GM23338 (cell line): ENCODE measurements around the gene NOL9. TPM values are rescaled to one million over a fixed set of nuclear protein-coding genes. Genes with fewer than 3 reads are reported as not detected.

Experiments used
- ATAC-seq: fragments of 200-7000 bp; cut with Tn5 transposase; 3 replicates; pipeline ENCODE4 v1.9.1; 2020
- DNase-seq: peaks from one replicate; pipeline ENCODE4 v3.0.0-alpha.2; 2015; ENCODE audit warnings: low spot score
- H2AFZ ChIP-seq: fragments of 200-600 bp; sonication (generic); 2 replicates; pipeline ENCODE4 v1.8.0; 2016; ENCODE audit warnings: antibody characterized with exemption, mild to moderate bottlenecking, moderate library complexity
- H3F3A ChIP-seq: fragments of 200-600 bp; sonication (generic); replicated peaks from 2 replicates; pipeline ENCODE4 v1.8.0; 2017; ENCODE audit warnings: antibody characterized with exemption, mixed run types, low read depth
- H3K27ac ChIP-seq: fragments of 200-600 bp; sonication (generic); 2 replicates; pipeline ENCODE4 v1.6.1; 2016; ENCODE audit warnings: low read depth
- H3K27me3 ChIP-seq: fragments of 200-600 bp; sonication (generic); 2 replicates; pipeline ENCODE4 v1.8.0; 2016; ENCODE audit warnings: mild to moderate bottlenecking, mixed run types, moderate library complexity; ENCODE audit not compliant: insufficient read depth
- H3K36me3 ChIP-seq: fragments of 200-600 bp; sonication (generic); 2 replicates; pipeline ENCODE4 v1.8.0; 2016; ENCODE audit warnings: mild to moderate bottlenecking; ENCODE audit not compliant: insufficient read depth
- H3K4me1 ChIP-seq: fragments of 200-600 bp; sonication (generic); 2 replicates; pipeline ENCODE4 v1.8.0; 2016; ENCODE audit warnings: mild to moderate bottlenecking, moderate library complexity; ENCODE audit not compliant: insufficient read depth
- H3K4me2 ChIP-seq: fragments of 200-600 bp; sonication (generic); 2 replicates; pipeline ENCODE4 v1.7.1; 2017; ENCODE audit warnings: mixed run types
- H3K4me3 ChIP-seq: fragments of 200-600 bp; sonication (generic); 2 replicates; pipeline ENCODE4 v1.6.1; 2016; ENCODE audit warnings: mixed run types
- H3K79me2 ChIP-seq: fragments of 200-600 bp; sonication (generic); replicated peaks from 2 replicates; pipeline ENCODE4 v1.8.0; 2017; ENCODE audit warnings: mild to moderate bottlenecking; ENCODE audit not compliant: insufficient read depth
- H3K9me2 ChIP-seq: fragments of 200-600 bp; sonication (generic); 2 replicates; pipeline ENCODE4 v1.8.0; 2017; ENCODE audit not compliant: insufficient read depth
- H4K20me1 ChIP-seq: fragments of 200-600 bp; sonication (generic); replicated peaks from 2 replicates; pipeline ENCODE4 v1.8.0; 2017; ENCODE audit warnings: mild to moderate bottlenecking; ENCODE audit not compliant: insufficient read depth
- H3K27ac Mint-ChIP-seq: 2 replicates; pipeline ENCODE4 v1.8.0; 2020; ENCODE audit warnings: inconsistent platforms, mild to moderate bottlenecking, moderate library complexity, mixed read lengths
- H3K27me3 Mint-ChIP-seq: 3 replicates; pipeline ENCODE4 v1.8.0; 2022; ENCODE audit warnings: low read depth, mild to moderate bottlenecking, moderate library complexity, mixed read lengths, inconsistent platforms; ENCODE audit not compliant: insufficient read depth, poor library complexity
- H3K36me3 Mint-ChIP-seq: 3 replicates; pipeline ENCODE4 v1.8.0; 2021; ENCODE audit warnings: low read depth, mild to moderate bottlenecking, inconsistent platforms, moderate library complexity, mixed read lengths
- H3K4me1 Mint-ChIP-seq: 3 replicates; pipeline ENCODE4 v1.8.0; 2020; ENCODE audit warnings: mild to moderate bottlenecking, inconsistent platforms, mixed read lengths
- H3K4me3 Mint-ChIP-seq: 3 replicates; pipeline ENCODE4 v1.8.0; 2021; ENCODE audit warnings: moderate library complexity, mild to moderate bottlenecking, inconsistent platforms, mixed read lengths
- H3K9me3 Mint-ChIP-seq: 3 replicates; pipeline ENCODE4 v1.8.0; 2020; ENCODE audit warnings: moderate library complexity, mild to moderate bottlenecking, inconsistent platforms, mixed read lengths
- CREB1 ChIP-seq: fragments of 250-450 bp; sonication (Bioruptor Pico); IDR thresholded peaks from 2 replicates; pipeline ENCODE4 v1.5.0; 2020; ENCODE audit warnings: low read depth, mild to moderate bottlenecking, moderate library complexity
- EZH2 ChIP-seq: fragments of 200-600 bp; sonication (generic); IDR thresholded peaks from one replicate; pipeline ENCODE4 v1.8.0; 2017; ENCODE audit warnings: antibody characterized with exemption, mild to moderate bottlenecking, low read depth; ENCODE audit not compliant: unreplicated experiment
- JUNB ChIP-seq: IDR thresholded peaks from one replicate; pipeline ENCODE4 v1.6.1; 2016; ENCODE audit warnings: antibody characterized with exemption; ENCODE audit not compliant: unreplicated experiment
- ZNF331 ChIP-seq: fragments of 250-450 bp; sonication (Bioruptor Pico); IDR thresholded peaks from 2 replicates; pipeline ENCODE4 v1.5.0; 2020; ENCODE audit warnings: low read depth, mild to moderate bottlenecking, moderate library complexity
- polyA plus RNA-seq: library from polyadenylated mRNA; unstranded; fragments of >200 nt; fragmentation: Nextera tagmentation; extraction: Ambion mirVana; gene quantifications from 2 replicates; pipeline ENCODE4 v1.2.1, GENCODE V29; 2016
- total RNA-seq: library from RNA; depleted of rRNA; stranded (reverse); fragments of >200 nt; shearing (Covaris generic); gene quantifications from 2 replicates; pipeline ENCODE4 v1.2.3, GENCODE V29; 2014
- TF ChIP-seq, protein P1 (sequence below): IDR thresholded peaks from one replicate; pipeline ENCODE4 v1.6.1; 2018; ENCODE audit warnings: antibody characterized with exemption; ENCODE audit not compliant: unreplicated experiment
- TF ChIP-seq, protein P2 (sequence below): IDR thresholded peaks from 2 replicates; pipeline ENCODE4 v1.6.1; 2016; ENCODE audit warnings: antibody characterized with exemption
- TF ChIP-seq, protein P3 (sequence below): fragments of 250-450 bp; sonication (Bioruptor Pico); IDR thresholded peaks from 2 replicates; pipeline ENCODE4 v1.5.0; 2020; ENCODE audit warnings: mild to moderate bottlenecking, moderate library complexity
- TF ChIP-seq, protein P4 (sequence below), 2 experiments: fragments of 200-600 bp in 1 of 2; sonication (generic) in 1 of 2; conservative IDR thresholded peaks; 2 replicates each; pipeline versions ENCODE4 v1.5.1 to v1.6.1; 2016 to 2017; ENCODE audit warnings: antibody characterized with exemption in 2 of 2, low read depth in 2 of 2, mild to moderate bottlenecking in 2 of 2, moderate library complexity in 1 of 2

NOL9 gene
- total and polyA plus RNA-seq, 2 experiments from 2014 or later, result 13.2 to 48.5 TPM

GRCh38 chr1:6592441-6592840 lies 38.1 kb upstream of the NOL9 start (continued):
- TF ChIP-seq, protein P1, sequence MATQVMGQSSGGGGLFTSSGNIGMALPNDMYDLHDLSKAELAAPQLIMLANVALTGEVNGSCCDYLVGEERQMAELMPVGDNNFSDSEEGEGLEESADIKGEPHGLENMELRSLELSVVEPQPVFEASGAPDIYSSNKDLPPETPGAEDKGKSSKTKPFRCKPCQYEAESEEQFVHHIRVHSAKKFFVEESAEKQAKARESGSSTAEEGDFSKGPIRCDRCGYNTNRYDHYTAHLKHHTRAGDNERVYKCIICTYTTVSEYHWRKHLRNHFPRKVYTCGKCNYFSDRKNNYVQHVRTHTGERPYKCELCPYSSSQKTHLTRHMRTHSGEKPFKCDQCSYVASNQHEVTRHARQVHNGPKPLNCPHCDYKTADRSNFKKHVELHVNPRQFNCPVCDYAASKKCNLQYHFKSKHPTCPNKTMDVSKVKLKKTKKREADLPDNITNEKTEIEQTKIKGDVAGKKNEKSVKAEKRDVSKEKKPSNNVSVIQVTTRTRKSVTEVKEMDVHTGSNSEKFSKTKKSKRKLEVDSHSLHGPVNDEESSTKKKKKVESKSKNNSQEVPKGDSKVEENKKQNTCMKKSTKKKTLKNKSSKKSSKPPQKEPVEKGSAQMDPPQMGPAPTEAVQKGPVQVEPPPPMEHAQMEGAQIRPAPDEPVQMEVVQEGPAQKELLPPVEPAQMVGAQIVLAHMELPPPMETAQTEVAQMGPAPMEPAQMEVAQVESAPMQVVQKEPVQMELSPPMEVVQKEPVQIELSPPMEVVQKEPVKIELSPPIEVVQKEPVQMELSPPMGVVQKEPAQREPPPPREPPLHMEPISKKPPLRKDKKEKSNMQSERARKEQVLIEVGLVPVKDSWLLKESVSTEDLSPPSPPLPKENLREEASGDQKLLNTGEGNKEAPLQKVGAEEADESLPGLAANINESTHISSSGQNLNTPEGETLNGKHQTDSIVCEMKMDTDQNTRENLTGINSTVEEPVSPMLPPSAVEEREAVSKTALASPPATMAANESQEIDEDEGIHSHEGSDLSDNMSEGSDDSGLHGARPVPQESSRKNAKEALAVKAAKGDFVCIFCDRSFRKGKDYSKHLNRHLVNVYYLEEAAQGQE, result no peak
- no peak for TF ChIP-seq JUNB

- ATAC-seq (no peak), DNase-seq (no peak)
- no peak overlapping the region for H3K4me3 Mint-ChIP-seq
- TF ChIP-seq, protein P2, sequence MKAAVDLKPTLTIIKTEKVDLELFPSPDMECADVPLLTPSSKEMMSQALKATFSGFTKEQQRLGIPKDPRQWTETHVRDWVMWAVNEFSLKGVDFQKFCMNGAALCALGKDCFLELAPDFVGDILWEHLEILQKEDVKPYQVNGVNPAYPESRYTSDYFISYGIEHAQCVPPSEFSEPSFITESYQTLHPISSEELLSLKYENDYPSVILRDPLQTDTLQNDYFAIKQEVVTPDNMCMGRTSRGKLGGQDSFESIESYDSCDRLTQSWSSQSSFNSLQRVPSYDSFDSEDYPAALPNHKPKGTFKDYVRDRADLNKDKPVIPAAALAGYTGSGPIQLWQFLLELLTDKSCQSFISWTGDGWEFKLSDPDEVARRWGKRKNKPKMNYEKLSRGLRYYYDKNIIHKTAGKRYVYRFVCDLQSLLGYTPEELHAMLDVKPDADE, result no peak
- TF ChIP-seq, protein P3, sequence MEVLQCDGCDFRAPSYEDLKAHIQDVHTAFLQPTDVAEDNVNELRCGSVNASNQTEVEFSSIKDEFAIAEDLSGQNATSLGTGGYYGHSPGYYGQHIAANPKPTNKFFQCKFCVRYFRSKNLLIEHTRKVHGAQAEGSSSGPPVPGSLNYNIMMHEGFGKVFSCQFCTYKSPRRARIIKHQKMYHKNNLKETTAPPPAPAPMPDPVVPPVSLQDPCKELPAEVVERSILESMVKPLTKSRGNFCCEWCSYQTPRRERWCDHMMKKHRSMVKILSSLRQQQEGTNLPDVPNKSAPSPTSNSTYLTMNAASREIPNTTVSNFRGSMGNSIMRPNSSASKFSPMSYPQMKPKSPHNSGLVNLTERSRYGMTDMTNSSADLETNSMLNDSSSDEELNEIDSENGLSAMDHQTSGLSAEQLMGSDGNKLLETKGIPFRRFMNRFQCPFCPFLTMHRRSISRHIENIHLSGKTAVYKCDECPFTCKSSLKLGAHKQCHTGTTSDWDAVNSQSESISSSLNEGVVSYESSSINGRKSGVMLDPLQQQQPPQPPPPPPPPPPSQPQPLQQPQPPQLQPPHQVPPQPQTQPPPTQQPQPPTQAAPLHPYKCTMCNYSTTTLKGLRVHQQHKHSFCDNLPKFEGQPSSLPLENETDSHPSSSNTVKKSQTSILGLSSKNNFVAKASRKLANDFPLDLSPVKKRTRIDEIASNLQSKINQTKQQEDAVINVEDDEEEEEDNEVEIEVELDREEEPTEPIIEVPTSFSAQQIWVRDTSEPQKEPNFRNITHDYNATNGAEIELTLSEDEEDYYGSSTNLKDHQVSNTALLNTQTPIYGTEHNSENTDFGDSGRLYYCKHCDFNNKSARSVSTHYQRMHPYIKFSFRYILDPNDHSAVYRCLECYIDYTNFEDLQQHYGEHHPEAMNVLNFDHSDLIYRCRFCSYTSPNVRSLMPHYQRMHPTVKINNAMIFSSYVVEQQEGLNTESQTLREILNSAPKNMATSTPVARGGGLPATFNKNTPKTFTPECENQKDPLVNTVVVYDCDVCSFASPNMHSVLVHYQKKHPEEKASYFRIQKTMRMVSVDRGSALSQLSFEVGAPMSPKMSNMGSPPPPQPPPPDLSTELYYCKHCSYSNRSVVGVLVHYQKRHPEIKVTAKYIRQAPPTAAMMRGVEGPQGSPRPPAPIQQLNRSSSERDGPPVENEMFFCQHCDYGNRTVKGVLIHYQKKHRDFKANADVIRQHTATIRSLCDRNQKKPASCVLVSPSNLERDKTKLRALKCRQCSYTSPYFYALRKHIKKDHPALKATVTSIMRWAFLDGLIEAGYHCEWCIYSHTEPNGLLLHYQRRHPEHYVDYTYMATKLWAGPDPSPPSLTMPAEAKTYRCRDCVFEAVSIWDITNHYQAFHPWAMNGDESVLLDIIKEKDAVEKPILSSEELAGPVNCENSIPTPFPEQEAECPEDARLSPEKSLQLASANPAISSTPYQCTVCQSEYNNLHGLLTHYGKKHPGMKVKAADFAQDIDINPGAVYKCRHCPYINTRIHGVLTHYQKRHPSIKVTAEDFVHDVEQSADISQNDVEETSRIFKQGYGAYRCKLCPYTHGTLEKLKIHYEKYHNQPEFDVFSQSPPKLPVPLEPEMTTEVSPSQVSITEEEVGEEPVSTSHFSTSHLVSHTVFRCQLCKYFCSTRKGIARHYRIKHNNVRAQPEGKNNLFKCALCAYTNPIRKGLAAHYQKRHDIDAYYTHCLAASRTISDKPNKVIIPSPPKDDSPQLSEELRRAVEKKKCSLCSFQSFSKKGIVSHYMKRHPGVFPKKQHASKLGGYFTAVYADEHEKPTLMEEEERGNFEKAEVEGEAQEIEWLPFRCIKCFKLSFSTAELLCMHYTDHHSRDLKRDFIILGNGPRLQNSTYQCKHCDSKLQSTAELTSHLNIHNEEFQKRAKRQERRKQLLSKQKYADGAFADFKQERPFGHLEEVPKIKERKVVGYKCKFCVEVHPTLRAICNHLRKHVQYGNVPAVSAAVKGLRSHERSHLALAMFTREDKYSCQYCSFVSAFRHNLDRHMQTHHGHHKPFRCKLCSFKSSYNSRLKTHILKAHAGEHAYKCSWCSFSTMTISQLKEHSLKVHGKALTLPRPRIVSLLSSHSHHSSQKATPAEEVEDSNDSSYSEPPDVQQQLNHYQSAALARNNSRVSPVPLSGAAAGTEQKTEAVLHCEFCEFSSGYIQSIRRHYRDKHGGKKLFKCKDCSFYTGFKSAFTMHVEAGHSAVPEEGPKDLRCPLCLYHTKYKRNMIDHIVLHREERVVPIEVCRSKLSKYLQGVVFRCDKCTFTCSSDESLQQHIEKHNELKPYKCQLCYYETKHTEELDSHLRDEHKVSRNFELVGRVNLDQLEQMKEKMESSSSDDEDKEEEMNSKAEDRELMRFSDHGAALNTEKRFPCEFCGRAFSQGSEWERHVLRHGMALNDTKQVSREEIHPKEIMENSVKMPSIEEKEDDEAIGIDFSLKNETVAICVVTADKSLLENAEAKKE, result no peak
- no peak for TF ChIP-seq EZH2
- TF ChIP-seq, protein P4, sequence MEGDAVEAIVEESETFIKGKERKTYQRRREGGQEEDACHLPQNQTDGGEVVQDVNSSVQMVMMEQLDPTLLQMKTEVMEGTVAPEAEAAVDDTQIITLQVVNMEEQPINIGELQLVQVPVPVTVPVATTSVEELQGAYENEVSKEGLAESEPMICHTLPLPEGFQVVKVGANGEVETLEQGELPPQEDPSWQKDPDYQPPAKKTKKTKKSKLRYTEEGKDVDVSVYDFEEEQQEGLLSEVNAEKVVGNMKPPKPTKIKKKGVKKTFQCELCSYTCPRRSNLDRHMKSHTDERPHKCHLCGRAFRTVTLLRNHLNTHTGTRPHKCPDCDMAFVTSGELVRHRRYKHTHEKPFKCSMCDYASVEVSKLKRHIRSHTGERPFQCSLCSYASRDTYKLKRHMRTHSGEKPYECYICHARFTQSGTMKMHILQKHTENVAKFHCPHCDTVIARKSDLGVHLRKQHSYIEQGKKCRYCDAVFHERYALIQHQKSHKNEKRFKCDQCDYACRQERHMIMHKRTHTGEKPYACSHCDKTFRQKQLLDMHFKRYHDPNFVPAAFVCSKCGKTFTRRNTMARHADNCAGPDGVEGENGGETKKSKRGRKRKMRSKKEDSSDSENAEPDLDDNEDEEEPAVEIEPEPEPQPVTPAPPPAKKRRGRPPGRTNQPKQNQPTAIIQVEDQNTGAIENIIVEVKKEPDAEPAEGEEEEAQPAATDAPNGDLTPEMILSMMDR (conservative IDR thresholded peaks at IDR 0.05; ENCODE audit: low read depth in 2 of 2), result no peak
- no peak for TF ChIP-seq CREB1
- no peak for TF ChIP-seq ZNF331 (CRISPR knock-in tag)
- TF ChIP-seq, protein P1, result no peak
- TF ChIP-seq JUNB, result no peak
Measured at GRCh38 chr1:6591644-6592043, 37.3 kb upstream of the NOL9 start.

More at GRCh38 chr1:6591644-6592043, 37.3 kb upstream of the NOL9 start:
- H3K9me2 ChIP-seq, result no peaks in the 10 kb centered on the region
- Mint-ChIP-seq H3K27ac (no peak overlapping the region), H3K9me3 (no peaks in the 10 kb centered on the region), H3K4me1 (no peaks in the 10 kb centered on the region), H3K36me3 (peaks cover 48% of the 10 kb centered on the region), H3K27me3 (peaks cover 14% of the 10 kb centered on the region)
- H3K4me2 ChIP-seq, result no peak overlapping the region
- H3K36me3 ChIP-seq, result peaks cover 9% of the 10 kb centered on the region; the same call in 1 of the 2 replicates
- peaks cover 4% of the 10 kb centered on the region for H3K79me2 ChIP-seq
- H3K27me3 ChIP-seq, result no peaks in the 10 kb centered on the region
- peaks cover 30% of the 10 kb centered on the region; the same call in 1 of the 2 replicates for H4K20me1 ChIP-seq
- H3F3A ChIP-seq, result peaks cover 14% of the 10 kb centered on the region; the same call in 1 of the 2 replicates
- no peaks in the 10 kb centered on the region for H3K4me1 ChIP-seq
- no peak overlapping the region for H3K27ac ChIP-seq
- H2AFZ ChIP-seq, result no peak overlapping the region
- H3K4me3 ChIP-seq, result no peak overlapping the region
